Vagina (tissue), 2 donors: ENCODE measurements around the gene SLC4A1.

Experiments used
- CTCF ChIP-seq, 3 experiments: fragments of 450-650 bp in 2 of 3; fragments of 200-600 bp in 1 of 3; sonication (generic) in 1 of 3; IDR thresholded peaks; one replicate each; pipeline ENCODE4 v1.5.1; 2017 to 2019; ENCODE audit warnings: antibody characterized with exemption in 3 of 3, mild to moderate bottlenecking in 2 of 3, moderate library complexity in 2 of 3
- POLR2A ChIP-seq, 2 donors: fragments of 450-650 bp; IDR thresholded peaks; one replicate each; pipeline ENCODE4 v1.6.1; 2017; ENCODE audit warnings: antibody characterized with exemption in 2 of 2, mild to moderate bottlenecking in 2 of 2, moderate library complexity in 2 of 2

- no peak for TF ChIP-seq CTCF (IDR thresholded peaks at IDR 0.05)
- no peak for TF ChIP-seq POLR2A (IDR thresholded peaks at IDR 0.05)
These were observed 63.5 kb downstream of the SLC4A1 start for GRCh38 chr17:44204441-44204882.
